Esophagus muscularis mucosa (tissue), 3 donors: ENCODE data around the gene DNAH1.

Experiments used
- CTCF ChIP-seq, 3 experiments: fragments of 200-600 bp in 2 of 3; fragments of 450-650 bp in 1 of 3; sonication (generic) in 2 of 3; IDR thresholded peaks; one replicate each; pipeline ENCODE4 v1.5.1; 2017 to 2019; ENCODE audit warnings: antibody characterized with exemption in 3 of 3, mild to moderate bottlenecking in 2 of 3, moderate library complexity in 1 of 3
- POLR2A ChIP-seq: fragments of 450-650 bp; IDR thresholded peaks from one replicate; pipeline ENCODE4 v1.6.1; 2017; ENCODE audit warnings: antibody characterized with exemption, moderate library complexity, mild to moderate bottlenecking, low read depth
- POLR2AphosphoS5 ChIP-seq, 2 donors: sonication (generic); formaldehyde crosslinking; IDR thresholded peaks; one replicate each; pipeline ENCODE4 v1.6.1; 2017; ENCODE audit warnings: antibody characterized with exemption in 2 of 2

DNA sequence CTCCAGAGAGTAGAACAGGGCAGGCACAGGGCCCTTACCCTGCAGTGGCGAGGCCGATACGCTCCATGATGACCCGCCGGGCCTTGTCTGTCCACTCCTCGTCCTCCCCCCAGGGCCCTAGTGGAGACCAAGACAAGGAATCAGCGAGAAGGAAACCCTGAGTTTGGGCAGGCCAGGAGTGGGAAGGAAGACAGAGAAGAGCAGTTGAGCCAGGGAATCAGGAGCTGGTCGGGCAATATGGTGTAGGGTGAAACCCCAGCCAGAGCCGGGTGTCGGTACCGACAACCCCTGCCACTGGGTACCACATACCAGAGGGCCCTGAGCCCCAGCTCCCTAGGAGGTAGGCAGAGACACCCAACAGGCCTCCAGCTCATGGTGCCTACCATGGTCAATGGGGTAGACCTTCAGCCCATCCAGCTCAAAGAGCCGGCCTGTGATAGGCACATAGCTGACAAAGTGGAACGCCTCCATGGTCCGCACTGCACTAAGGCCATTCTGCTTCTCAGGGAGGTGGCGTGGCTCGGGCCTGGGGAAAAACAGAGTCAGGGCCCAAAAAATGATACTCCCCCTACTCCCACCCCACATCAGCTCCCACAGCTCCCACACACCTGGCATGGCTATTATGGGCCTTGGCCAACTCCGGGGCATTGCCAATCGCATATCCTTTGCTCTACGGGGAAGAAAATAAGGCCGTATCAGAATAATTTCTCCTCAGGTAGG, 90.8 kb downstream of the DNAH1 start:
- TF ChIP-seq POLR2A, result no peak
- TF ChIP-seq CTCF (IDR thresholded peaks at IDR 0.05), result no peak
- no peak for TF ChIP-seq POLR2AphosphoS5 (IDR thresholded peaks at IDR 0.05)
